AG08395 (cell line): ENCODE results near the gene ARAF.
"Not testable (repeated sequence)": the region's sequence is repeated elsewhere in the genome, so short reads cannot be mapped to it uniquely, and the experiment has no call there.

ENCODE experiments used
- DNase-seq: peaks from one replicate; pipeline ENCODE4 v3.0.0; 2012; ENCODE audit warnings: mixed read lengths, low spot score

The ARAF gene

GRCh38 chrX:47560934-47561658, at the start of gene ARAF:
Gene ARAF (plus strand): TSS chrX:47561205. CDS start chrX:47562968, 1,763 bp downstream.
- DNase-seq, result peak; percentile 94

GRCh38 chrX:47512383-47512782, 48.6 kb upstream of the ARAF start:
- DNase-seq, result not testable (repeated sequence)

- DNase-seq, result not testable (repeated sequence)
These were observed 47.7 kb upstream of the ARAF start for GRCh38 chrX:47513034-47513965.

GRCh38 chrX:47514533-47515235, 46.3 kb upstream of the ARAF start:
- DNase-seq, result peak; percentile 37

GRCh38 chrX:47515941-47516665, 44.9 kb upstream of the ARAF start:
- DNase-seq, result peak; percentile 8

- no peak for DNase-seq
These were observed 42.9 kb upstream of the ARAF start for GRCh38 chrX:47518144-47518543.

- peak; percentile 76 for DNase-seq
These were observed 37.7 kb upstream of the ARAF start for GRCh38 chrX:47523297-47523696.

GRCh38 chrX:47523713-47524166, 37.3 kb upstream of the ARAF start:
- no peak for DNase-seq

- DNase-seq, result no peak
These were observed 31.5 kb upstream of the ARAF start for GRCh38 chrX:47529548-47529947.

GRCh38 chrX:47530049-47530448, 31.0 kb upstream of the ARAF start:
- DNase-seq, result no peak

- no peak for DNase-seq
These were observed 21.1 kb upstream of the ARAF start for GRCh38 chrX:47539860-47540259.

- DNase-seq, result peak; percentile 94
These were observed 20.1 kb upstream of the ARAF start for GRCh38 chrX:47540754-47541538.

GRCh38 chrX:47543496-47543895, 17.5 kb upstream of the ARAF start:
- DNase-seq, result no peak

GRCh38 chrX:47556045-47556623, 4.9 kb upstream of the ARAF start:
- peak; percentile 89 for DNase-seq

- DNase-seq, result no peak
These were observed 2.6 kb upstream of the ARAF start for GRCh38 chrX:47558436-47558835.

- DNase-seq, result no peak
These were observed 649 bp upstream of the ARAF start for GRCh38 chrX:47560179-47560933.

- DNase-seq, result no peak
These were observed 700 bp downstream of the ARAF start for GRCh38 chrX:47561659-47562151.

- DNase-seq, result no peak
These were observed 1.7 kb downstream of the ARAF start for GRCh38 chrX:47562615-47563243.

GRCh38 chrX:47563801-47564315, 2.9 kb downstream of the ARAF start:
- no peak for DNase-seq
